PC-3 (cell line): Measurements from ENCODE around the gene OGFRL1.

Experiments used
- CTCF ChIP-seq: fragments of 300-600 bp; sonication (generic); conservative IDR thresholded peaks from 2 replicates; pipeline ENCODE4 v1.5.1; 2017; ENCODE audit warnings: antibody characterized with exemption, low read depth, mild to moderate bottlenecking, low read length
- EZH2 ChIP-seq: fragments of 300-600 bp; sonication (generic); IDR thresholded peaks from one replicate; pipeline ENCODE4 v1.6.1; 2017; ENCODE audit warnings: antibody characterized with exemption, mild to moderate bottlenecking, low read length; ENCODE audit not compliant: unreplicated experiment

GRCh38 chr6:71284785-71285184 lies 3.8 kb upstream of the OGFRL1 start:
- no peak for TF ChIP-seq CTCF
- no peak for TF ChIP-seq EZH2
